ENCODE data around the gene DUOX2.
"Not testable (repeated sequence)": the region's sequence is repeated elsewhere in the genome, so short reads cannot be mapped to it uniquely, and the experiment has no call there.

DUOX2 gene

DNA sequence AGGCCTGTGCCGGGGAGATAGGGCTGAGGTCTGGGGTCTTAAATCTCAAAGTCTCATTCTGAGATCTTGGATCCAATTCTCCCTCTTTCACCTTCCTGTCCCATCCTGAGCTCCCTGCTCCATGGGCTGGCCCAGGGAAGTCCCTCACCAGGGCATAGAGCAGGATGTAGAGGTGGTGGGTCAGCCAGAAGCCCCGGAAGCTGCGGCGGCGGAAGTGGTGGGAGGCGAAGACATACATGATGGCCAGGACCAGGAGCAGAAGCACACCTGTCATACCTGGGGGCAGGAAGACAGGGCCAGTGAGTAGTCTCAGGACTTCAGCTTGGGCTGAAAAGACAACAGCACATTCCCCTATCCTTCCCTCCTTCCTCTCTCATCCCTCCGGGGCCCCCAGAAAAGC, 16.5 kb downstream of the DUOX2 start:
- DNase-seq: no peak

DNA sequence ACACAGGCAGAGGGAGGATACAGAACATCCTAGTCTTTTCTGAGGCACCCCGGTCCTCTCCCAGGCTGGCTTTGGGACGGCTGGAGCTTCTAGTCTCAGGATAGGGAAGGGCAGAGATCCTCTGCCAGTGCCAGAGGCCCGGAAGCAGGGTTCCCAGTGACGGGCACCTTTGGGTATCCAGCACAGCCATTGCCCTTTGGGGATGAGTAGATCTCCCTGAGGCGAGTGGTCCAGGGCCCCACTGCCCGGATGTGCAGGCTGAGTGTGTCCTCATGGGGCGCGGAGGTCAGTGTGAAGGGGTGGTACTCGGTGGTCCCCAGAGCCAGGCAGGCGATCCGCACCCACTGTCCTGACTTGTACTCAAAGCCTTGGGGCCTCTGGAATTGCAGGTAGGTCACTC, 18.3 kb downstream of the DUOX2 start:
- no peak for DNase-seq

DNA sequence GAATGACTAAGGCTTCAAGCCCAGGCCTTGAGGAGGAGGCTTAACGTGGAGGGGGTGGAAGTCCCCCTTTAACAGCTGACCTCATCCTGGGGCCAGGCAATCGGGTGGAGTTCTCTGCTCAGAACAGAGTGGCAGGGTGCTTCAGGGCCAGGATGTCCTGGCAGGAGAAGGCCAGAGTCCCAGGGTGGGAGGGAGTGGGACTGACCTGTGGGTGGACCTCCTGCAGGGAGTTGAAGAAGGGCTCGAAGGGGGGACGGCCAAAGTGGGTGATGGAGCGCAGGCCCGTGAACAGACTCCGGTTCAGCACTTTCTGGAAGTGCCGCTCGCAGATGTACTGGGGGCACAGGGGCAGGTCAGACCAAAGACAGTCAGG, 19.6 kb downstream of the DUOX2 start:
- DNase-seq: no peak

DNA sequence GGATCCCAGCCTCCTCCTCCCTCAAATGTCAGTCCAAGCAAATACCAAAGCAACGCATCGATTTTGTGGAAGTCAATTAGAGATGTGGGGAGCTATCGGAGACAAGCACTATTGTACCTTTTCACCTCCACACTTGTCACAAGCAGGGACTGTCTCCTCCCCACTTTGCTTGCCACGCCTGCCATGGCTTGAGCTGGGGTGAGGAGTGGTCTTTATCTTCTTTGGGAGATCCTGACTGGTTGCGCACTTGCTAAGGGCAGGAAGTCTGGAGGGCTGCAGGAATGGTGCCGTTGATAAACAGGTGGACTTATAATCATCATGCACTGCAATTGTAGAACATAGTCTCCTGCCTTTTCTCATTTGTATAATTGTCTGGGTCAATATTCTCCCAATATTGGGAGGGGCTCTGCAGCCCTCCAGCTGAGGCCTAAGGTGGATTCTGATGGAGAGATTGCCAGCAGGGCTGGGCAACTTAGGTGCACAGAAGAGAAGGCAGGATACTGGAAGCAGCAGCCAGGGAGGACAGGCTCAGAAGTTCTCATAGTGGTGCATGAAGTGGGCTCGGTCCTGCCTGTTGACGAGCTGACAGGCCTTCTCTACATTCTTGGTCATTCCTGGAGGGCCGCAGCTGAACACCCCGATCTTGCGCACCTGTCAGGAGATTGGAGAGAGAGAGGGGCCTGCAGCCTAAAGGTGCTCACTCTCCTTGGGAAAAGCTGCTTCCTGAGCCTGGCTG, 20.2 kb downstream of the DUOX2 start:
- no peak for DNase-seq

DNA sequence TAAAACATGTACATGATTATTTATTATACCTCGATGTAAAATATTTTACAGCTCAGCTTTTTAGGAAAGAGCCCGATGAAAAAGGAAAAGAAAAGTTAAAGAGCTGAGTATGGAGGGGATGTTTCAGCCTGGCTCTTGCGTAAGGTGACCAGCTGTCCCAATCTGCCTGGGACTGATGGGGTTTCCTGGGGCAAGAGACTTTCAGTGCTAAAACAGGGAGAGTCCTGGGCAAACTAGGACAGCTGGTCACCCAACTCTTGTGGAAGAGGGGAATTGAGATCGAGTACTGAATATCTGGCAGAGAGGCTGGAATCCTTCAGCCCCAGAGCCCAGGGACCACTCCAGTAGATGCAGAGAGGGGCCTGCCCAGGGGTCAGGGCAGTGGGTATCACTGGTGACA, 21.0 kb downstream of the DUOX2 start:
- DNase-seq: no peak

DNA sequence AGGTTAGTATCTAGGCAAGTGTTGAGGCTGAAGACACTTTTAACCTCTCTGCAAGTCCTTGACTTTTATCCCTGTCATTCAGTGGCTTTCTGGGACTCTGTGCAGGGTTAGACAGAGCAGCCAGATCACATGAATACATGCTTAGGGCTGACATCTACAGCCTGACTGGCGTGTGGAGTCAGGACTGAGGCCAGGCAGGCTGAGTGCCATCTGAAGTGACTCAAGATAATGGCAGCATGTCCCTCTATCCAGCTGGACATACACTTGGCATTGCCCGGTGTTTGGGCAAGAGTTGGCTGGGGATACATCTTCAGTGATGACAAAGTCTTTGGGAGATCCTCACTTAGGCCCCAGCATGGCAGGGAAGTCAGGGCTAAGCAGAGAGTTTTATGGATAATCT, 22.4 kb downstream of the DUOX2 start:
- DNase-seq: no peak

DNA sequence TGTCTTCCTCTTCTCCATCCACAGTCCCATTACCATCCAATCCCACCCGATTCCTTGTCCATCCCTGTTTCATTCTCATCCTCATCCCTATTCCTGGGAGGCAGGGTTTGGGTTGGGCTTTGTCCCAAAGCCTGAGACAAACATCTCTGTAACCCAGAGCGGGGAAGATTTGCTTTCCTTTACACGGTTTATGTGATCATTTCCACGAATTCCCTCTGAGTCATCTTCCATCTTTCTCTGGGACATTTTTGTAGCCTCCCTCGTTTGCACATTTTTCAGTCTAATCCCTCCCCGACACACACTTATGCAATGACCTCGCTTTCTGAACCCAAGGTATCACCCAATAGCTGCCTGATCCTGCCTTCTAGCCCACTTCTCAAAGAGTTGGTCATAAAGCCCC, 22.8 kb downstream of the DUOX2 start:
- DNase-seq: no peak

DNA sequence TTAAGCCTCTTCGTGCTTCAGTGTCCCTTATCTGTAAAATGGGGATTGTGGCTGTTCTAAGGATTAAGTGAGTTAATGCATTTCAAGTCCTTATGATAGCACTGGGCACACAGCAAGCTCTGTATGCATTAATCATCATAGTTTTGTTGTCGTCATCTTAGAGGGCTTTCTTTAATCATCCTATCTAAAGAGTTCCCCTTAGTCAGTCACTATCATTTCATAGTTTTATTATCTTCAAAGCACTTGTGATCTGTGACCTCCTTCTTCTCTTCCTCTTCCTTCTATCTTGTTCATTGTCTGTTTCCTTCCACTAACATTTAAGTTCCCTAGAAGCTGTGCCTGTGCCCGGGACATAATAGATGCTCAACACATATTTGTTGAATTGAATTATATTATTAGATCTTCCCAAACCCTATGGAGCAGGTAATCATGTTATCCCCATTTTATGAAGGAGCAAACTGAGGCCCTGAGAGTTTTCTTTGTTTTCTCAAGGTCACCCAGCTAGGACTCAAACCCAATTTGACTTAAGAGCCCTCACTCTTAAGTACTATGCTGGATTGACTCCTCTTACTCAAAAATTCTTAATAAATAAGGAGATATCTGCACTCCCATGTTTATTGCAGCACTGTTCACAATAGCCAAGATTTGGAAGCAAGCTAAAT, 24.1 kb downstream of the DUOX2 start:
- no peak for DNase-seq

DNA sequence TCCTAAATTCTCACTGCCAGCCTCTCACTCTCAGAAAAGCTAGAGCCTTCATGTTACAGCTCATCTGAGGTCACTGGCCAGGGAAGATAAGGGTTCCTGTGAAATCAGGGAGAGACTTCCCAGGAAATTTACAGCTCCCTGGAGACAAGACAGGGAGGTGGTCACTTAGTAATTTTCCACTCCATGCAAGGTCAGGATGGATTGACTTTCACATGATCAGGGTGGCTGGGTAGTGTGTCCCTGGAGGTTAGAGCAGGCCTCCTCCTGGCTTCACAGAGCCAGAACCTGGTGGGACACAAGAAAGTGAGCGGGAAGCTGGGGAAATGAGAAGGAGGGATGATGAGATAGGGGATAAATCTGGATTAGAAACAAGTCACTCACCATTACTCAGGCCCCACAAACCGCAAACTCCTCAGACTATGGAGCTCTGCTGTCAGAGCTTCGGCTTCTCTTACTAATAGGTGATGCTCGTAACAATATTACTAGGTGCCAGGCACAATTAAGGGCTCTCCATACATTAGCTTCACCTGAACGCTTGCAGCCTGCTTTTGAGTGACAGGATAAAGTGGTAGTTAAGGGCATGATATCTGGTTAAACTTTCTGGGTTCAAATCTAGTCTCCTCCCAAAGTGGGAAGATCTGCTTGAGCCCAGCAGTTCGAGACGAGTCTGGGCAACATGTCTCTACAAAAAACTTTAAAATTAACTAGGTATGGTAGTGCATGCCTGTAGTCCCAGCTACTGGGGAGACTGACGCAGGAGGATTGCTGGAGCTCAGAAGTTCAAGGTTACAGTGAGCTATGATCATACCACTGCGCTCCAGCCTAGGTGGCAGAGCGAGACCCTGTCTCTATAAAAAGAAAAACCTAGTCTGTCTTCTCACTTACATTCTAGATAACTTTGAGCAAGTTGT, 24.9 kb downstream of the DUOX2 start:
- no peak for DNase-seq

DNA sequence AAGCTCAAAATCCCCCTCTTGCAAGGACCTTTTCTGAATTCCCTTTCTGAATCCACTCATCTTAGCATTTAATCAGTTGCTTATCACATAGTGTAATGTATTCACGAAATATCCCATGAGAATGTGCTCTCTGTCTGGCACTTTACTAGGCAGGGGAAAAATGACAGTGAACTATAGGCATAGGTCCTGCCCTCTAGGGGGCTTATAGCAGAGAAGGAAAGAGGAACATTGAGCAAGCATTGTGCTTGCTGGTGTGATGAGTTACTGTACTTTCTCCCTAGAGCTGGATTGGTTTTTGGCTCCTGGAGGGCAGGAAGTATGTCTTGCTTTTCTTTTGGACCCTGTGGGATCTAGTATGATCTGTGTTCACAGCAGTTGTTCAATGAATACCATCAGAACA, 26.5 kb downstream of the DUOX2 start:
- DNase-seq: no peak

DNA sequence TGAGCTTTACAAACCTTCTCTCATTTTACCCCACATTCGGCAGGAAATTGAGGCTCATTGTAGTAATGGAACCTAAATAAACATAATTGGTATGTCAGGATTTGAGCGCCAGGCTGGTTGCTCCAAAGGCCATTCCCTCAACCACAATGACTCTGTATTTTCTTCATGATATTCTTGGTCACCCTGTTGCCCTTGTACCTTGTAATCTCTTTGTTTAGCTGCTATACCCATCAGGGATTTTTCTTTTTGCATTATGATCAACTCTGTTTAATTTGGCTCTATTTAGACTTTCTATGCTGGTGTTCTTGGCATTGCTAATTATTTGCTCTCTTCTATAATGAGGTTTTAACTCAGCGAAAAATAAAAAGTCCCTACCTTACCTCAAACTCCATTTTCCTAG, 29.8 kb downstream of the DUOX2 start:
- DNase-seq: no peak

DNA sequence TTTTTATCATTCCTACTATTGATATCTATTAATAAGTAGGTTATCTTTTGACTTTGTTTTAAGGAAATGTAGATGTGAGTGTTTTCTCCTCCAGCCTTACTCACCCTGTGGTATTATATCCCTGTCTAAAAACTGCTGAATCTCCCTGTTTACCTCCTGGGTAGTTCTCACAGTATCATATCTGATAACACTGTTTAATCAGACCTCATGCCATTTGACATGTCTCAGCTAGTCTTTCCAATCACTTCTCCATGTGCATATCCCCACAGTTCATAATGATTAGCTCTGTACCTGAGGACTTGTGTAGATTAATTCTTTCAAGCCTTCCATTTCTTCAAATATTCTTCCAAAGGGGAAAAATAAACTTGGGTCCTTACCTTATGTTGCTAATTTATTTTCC, 30.7 kb downstream of the DUOX2 start:
- no peak for DNase-seq

DNA sequence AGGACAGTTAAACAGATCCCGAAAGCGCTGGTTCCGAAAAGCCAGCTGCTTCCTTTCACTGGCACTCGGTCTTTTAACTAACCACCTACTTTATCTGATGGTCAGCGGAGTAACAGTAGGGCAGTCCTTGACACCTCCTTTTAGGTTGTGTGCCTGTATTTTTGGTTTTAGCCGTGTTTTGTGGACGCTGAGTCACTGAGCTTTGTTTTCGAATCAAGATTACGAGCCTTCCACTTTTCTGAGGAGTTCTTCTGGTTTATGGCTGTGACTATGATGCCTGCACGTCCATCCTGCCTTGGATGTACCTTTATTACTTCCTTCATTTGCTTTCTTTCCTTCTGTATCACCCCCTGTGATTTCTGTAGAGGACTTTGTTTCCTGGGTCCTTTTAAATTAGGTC, 31.6 kb downstream of the DUOX2 start:
- DNase-seq: not testable (repeated sequence)

DNA sequence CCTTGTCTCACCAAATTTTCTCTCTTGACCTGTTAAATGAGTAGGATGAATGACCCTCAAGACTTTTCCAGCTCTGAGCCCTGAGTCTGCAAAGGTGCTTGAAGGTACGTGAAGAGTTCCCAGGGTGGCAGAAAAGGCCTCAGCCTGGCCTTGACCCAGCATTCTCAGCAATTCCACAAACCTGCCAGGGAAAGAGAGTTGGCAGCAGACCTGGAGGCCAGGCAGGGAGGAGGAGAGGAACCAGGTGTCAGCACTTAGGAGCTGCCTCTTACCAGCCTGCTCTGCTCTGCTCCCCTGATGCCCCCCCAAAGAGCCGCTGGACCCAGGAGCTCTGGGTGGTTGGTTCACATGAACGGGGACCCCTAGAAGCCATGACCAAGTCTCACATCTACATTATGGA, 33.4 kb downstream of the DUOX2 start:
- not testable (repeated sequence) for DNase-seq

DNA sequence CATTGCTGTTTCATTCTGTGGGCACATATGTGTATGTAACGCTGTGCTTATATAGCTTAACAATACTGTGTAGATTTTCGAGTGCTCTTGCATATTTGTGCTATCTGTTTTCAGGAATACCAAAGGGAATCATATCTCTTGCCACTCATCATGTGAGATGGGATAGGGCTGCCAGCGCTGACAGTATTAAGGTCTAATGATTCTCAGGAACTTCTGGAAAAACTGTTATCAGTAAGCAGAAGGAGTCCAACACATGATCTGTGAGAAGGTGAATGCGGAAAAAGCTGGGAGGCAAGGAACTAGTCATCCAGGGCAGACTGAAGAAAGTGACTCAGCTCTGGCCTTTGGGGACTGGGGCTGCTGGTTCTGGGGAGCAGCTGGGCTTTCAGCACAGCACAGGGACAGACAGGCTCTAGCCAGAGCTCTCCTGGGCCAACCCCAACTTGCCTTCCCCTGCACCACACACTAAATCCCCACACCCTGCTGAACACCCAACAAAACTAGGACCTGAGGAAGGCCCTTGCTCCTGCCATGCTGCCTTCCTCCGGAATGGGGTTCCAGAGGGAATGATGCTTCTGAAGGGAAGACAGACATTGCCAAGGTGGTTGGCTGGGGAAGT, 34.2 kb downstream of the DUOX2 start:
- DNase-seq: not testable (repeated sequence)

DNA sequence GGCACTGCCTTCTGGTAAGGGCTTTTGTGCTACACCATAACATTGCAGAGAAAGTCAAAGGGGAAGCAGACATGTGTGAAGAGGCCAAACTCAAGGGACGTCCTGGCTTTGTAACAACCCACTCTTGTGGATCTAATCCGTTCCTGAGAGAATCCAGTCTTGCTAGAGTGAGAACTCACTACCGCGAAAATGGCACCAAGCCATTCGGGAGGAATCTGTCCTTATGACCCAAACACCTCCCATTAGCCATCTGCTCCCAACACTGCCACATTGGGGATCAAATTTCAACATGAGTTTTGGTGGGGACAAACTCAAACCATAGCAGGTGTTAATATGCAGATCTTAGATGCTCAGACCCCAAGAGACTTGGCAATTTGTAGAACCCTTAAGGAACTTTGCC, 34.8 kb downstream of the DUOX2 start:
- DNase-seq: not testable (repeated sequence)

DNA sequence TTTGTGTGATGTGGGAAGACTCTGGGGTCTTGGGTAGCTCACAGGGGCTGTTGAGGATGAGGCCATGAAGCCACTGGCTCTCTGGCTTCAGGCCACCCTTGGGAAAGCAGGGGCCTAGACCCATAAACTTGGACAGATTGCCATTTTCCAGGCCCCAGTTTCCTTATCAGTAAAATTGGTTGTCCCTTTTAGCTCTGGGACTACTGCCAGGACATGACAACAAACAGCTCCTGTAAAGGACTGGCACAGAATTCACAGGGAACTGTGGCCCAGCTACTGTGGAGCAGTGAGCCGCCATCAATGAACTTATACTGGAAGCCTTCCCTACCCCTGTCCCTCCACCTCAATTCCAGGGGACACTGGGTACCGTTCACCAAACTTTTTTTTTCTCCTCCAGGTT, 36.6 kb downstream of the DUOX2 start:
- not testable (repeated sequence) for DNase-seq

DNA sequence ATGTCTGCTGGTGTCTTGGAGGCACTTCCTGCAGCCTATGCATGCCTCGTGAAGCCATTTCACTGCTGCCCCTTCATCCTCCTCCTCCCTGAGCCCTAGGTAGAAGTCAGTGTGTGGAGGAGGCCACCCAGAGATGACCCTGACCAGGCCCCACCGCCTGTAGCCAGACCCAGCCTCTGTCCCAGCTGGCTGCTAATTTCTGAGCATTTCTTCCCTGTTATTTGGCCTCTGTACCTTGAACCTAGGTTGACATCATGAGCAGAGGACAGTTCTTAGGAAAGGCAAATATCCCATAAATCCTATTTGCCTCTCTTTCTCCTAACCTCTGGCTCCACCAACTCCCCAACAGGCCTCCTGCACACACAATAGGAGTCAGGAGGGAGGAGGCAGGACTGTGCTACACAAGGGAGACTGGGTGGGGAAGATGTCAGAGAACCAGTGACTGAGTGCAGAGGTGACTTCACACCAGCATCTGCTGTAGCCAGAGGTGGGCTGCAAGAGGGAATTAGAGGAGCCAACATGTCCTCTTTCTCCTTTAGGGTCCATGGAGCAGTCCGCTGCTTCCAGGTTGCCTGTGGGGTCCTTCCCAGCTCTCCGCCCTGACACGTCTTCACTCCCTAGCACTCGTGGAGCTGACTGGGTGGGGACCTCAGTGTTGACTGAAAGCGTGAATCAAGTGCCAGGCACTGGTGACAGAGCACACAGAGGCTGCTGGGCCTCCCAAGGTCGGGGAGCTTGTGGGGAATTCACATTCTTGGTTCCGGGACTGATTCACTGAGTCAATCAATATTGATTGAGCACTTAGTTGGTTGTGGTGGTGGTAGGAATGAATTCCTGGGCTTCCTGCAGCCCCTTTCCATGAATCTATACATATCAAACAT, 38.3 kb downstream of the DUOX2 start:
- DNase-seq: not testable (repeated sequence)

DNA sequence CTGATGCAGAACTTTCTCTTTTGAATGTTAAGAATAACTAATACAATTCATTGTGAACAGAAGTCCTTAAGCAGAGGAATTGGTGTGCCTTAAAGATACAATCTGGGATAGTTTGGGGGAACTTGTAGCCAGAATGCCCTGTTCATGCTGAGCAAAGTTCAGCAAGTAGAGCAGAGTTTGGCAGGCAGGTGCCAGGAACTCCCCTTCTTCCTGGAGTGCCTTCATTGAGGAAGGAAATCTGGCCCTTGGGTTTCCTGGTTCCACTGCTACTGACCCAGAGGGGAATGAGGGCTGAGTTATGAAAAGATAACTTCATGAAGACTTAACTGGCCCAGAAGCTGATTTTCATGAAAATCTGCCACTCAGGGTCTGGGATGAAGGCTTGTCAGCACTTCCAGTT, 40.4 kb downstream of the DUOX2 start:
- not testable (repeated sequence) for DNase-seq

DNA sequence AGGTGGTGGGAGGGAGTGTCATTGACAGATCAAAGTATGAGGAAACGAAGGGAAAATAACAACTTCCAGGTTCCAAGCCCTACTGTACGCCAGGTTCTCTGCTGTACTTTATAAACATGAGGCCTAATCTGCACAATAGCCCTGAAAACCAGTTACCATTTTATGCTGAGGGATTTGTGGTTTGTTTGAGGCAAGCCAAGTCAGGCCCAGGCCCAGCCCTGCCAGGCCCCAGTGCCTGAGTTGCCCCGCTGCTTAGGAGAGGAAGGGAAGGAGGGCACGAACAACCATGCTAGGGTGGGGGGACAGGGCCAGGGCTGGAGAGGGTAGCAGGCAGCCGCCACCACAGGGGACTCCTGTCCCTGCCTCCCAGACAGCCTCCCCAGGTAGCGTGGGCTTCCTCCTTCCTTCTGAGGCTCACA, 44.0 kb downstream of the DUOX2 start:
- DNase-seq: not testable (repeated sequence)

DNA sequence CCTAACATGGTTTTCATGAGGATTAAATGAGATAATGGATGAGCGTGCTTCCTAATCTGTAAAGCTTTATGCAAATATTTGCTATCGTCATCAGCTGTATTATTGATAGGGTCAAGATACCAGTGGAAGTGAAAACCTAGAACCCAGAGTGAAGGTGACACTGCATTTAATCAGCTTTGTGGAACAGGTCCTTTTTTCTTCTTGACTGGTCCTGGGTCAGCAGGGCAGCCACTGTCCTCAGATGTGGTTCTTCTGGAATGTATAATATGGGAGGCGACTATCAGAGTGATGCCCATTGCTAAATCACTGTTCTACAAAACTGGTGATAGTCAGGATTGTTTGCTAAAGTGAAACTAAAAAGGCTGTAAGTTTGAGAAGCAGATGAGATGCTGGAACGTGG, 49.6 kb downstream of the DUOX2 start:
- DNase-seq: no peak

DNA sequence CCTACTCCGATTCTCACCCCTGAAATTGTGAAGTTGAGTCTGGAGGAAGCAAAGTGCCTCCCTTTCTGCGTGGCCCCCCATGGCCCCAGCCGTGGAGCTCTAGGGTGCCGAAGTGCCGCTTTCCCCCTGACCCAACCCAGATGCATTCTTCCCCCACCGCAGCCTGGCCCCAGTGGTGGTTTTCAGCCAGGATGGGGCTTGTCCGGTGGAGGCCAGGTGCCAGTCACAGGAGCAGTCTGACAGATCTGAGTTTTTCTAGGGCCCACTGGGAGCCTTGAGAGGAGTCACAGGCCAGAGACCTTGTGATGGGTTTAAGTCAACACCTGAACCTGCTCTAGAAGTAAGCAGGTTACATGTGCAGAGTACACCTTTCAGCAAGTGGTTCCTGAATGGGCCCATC, 51.7 kb downstream of the DUOX2 start:
- not testable (repeated sequence) for DNase-seq

All from CD4-positive, alpha-beta T cell treated with Interleukin-4 for 1 hour (primary cell).